HCT116 (cell line): Measurements from ENCODE around the gene EFS. TPM values are rescaled to one million over a fixed set of nuclear protein-coding genes. Genes with fewer than 3 reads are reported as not detected.

Experiments
- ATAC-seq: fragments of 200-7000 bp; cut with Tn5 transposase; 2 replicates; pipeline ENCODE4 v1.9.1; 2020; ENCODE audit warnings: mild to moderate bottlenecking, moderate library complexity
- BruUV-seq: library from RNA; stranded (reverse); fragments of 400-500 nt; replicated peaks from 2 replicates; lab custom pipeline; 2021; lab: Mats Ljungman, UMichigan
- CTCF ChIA-PET: fragments of 300-600 bp; sonication (Branson Sonifier 250); formaldehyde crosslinking; loops from one replicate; lab custom pipeline; 2021; ENCODE audit warnings: antibody characterized with exemption; lab: Charles Lee
- POLR2A ChIA-PET: fragments of 300-600, 350-600 bp; sonication (Branson Sonifier 250); formaldehyde crosslinking; loops from one replicate; lab custom pipeline; 2021; ENCODE audit warnings: antibody characterized with exemption; lab: Charles Lee
- RAD21 ChIA-PET, 2 experiments: fragments of 300-600 bp; sonication (Branson Sonifier 250); formaldehyde crosslinking; loops; one replicate each; lab custom pipeline; 2023; ENCODE audit warnings: low total read pairs in 2 of 2; ENCODE audit not compliant: uncharacterized antibody in 2 of 2, unreplicated experiment in 2 of 2, low non-redundant PET in 1 of 2; lab: Charles Lee
- DNase-seq: peaks from one replicate; pipeline ENCODE4 v3.0.0-alpha.2; 2010; ENCODE audit warnings: low read depth, low spot score
- H2AFZ ChIP-seq: fragments of 200-600 bp; shearing (Covaris generic), sonication (generic); 2 replicates; pipeline ENCODE4 v1.6.1; 2017; ENCODE audit warnings: low read depth, mixed run types, mixed read lengths, antibody characterized with exemption, low read length; ENCODE audit not compliant: poor library complexity, severe bottlenecking
- H3K27ac ChIP-seq: 2 replicates; pipeline ENCODE4 v1.5.1; 2012; ENCODE audit warnings: low read depth, low read length
- H3K27me3 ChIP-seq: fragments of 200-600 bp; sonication (generic); 2 replicates; pipeline ENCODE4 v1.6.1; 2016; ENCODE audit warnings: mixed run types, low read length, mixed read lengths; ENCODE audit not compliant: insufficient read depth
- H3K36me3 ChIP-seq, 2 experiments: fragments of 200-500 bp in 1 of 2; fragments of 200-600 bp in 1 of 2; sonication (Bioruptor generic) in 1 of 2; sonication (generic) in 1 of 2; 2 replicates each; pipeline versions ENCODE4 v1.5.1 to v1.6.1; 2014 to 2016; ENCODE audit warnings: low read length in 2 of 2, inconsistent platforms in 1 of 2, mixed read lengths in 1 of 2, mixed run types in 1 of 2; ENCODE audit not compliant: insufficient read depth in 2 of 2, control insufficient read depth in 1 of 2
- H3K4me1 ChIP-seq, 2 experiments: fragments of 200-600 bp in 1 of 2; sonication (generic) in 1 of 2; 2 replicates each; pipeline versions ENCODE4 v1.5.1 to v1.6.1; 2012 to 2017; ENCODE audit warnings: low read length in 2 of 2, inconsistent platforms in 1 of 2, mild to moderate bottlenecking in 1 of 2, mixed read lengths in 1 of 2, mixed run types in 1 of 2, moderate library complexity in 1 of 2; ENCODE audit not compliant: insufficient read depth in 2 of 2, control insufficient read depth in 1 of 2
- H3K4me2 ChIP-seq: fragments of 200-600 bp; sonication (generic); 2 replicates; pipeline ENCODE4 v1.6.1; 2017; ENCODE audit warnings: mixed run types, low read length, mixed read lengths
- H3K4me3 ChIP-seq, 2 experiments: fragments of 200-600 bp in 1 of 2; sonication (generic) in 1 of 2; replicated peaks in 1 of 2; 2 replicates each; pipeline ENCODE4 v1.5.1; 2011 to 2016; ENCODE audit warnings: low read length in 2 of 2, control low read depth in 1 of 2, low read depth in 1 of 2, mild to moderate bottlenecking in 1 of 2, mixed read lengths in 1 of 2, mixed run types in 1 of 2
- H3K79me2 ChIP-seq: fragments of 200-600 bp; sonication (generic); 2 replicates; pipeline ENCODE4 v1.6.1; 2017; ENCODE audit warnings: mild to moderate bottlenecking, mixed run types, low read length, moderate library complexity, mixed read lengths; ENCODE audit not compliant: insufficient read depth
- H3K9ac ChIP-seq: fragments of 200-600 bp; sonication (generic); 2 replicates; pipeline ENCODE4 v1.6.1; 2016; ENCODE audit warnings: low read length, mixed read lengths
- H3K9me2 ChIP-seq: fragments of 200-600 bp; sonication (generic), shearing (Covaris generic); 2 replicates; pipeline ENCODE4 v1.6.1; 2017; ENCODE audit warnings: mixed run types, mild to moderate bottlenecking, moderate library complexity; ENCODE audit not compliant: insufficient read depth
- H3K9me3 ChIP-seq, 2 experiments: fragments of 200-500 bp in 1 of 2; fragments of 200-600 bp in 1 of 2; sonication (Bioruptor generic) in 1 of 2; sonication (generic) in 1 of 2; 2 replicates each; pipeline ENCODE4 v1.6.1; 2014 to 2017; ENCODE audit warnings: low read length in 2 of 2, mixed read lengths in 2 of 2, inconsistent platforms in 1 of 2, low read depth in 1 of 2, mild to moderate bottlenecking in 1 of 2, mixed run types in 1 of 2, moderate library complexity in 1 of 2; ENCODE audit not compliant: control insufficient read depth in 1 of 2, insufficient read depth in 1 of 2
- H4K20me1 ChIP-seq: fragments of 200-600 bp; sonication (generic), shearing (Covaris generic); 2 replicates; pipeline ENCODE4 v1.6.1; 2017; ENCODE audit warnings: mixed run types, mild to moderate bottlenecking, moderate library complexity; ENCODE audit not compliant: insufficient read depth
- CEBPB ChIP-seq: IDR thresholded peaks from 2 replicates; pipeline ENCODE4 v1.6.1; 2012; ENCODE audit warnings: low read depth
- ELF1 ChIP-seq: IDR thresholded peaks from 2 replicates; pipeline ENCODE4 v1.6.1; 2012; ENCODE audit warnings: low read depth, borderline replicate concordance
- EZH2phosphoT487 ChIP-seq: fragments of 200-600 bp; IDR thresholded peaks from 2 replicates; pipeline ENCODE4 v1.6.1; 2018; ENCODE audit warnings: antibody characterized with exemption, borderline replicate concordance
- FOSL1 ChIP-seq: IDR thresholded peaks from 2 replicates; pipeline ENCODE4 v1.6.1; 2012; ENCODE audit warnings: low read depth
- JUND ChIP-seq: IDR thresholded peaks from 2 replicates; pipeline ENCODE4 v1.6.1; 2012
- RAD21 ChIP-seq: IDR thresholded peaks from 2 replicates; pipeline ENCODE4 v1.6.1; 2012; ENCODE audit warnings: low read depth, mild to moderate bottlenecking
- SP1 ChIP-seq: IDR thresholded peaks from 2 replicates; pipeline ENCODE4 v1.6.1; 2012; ENCODE audit warnings: low read depth
- SRF ChIP-seq: IDR thresholded peaks from 2 replicates; pipeline ENCODE4 v1.6.1; 2012; ENCODE audit warnings: low read depth
- ZFX ChIP-seq: fragments of 450-650 bp; IDR thresholded peaks from 2 replicates; pipeline ENCODE4 v1.6.1; 2017
- ZNF274 ChIP-seq: fragments of 200-500 bp; sonication (Bioruptor generic); IDR thresholded peaks from 2 replicates; pipeline ENCODE4 v1.6.1; 2014; ENCODE audit warnings: mild to moderate bottlenecking, low read depth, low read length, inconsistent platforms
- intact Hi-C: fragments of 100-400 bp; cut with micrococcal nuclease; formaldehyde crosslinking; loops from 2 replicates; pipeline ENCODE4 v1.10.0; 2022
- total RNA-seq: library from RNA; stranded (reverse); gene quantifications from one replicate; pipeline ENCODE4 v1.2.1, GENCODE V29; 2021; ENCODE audit not compliant: unreplicated experiment
- TF ChIP-seq, protein P1 (sequence below): IDR thresholded peaks from 2 replicates; pipeline ENCODE4 v1.6.1; 2011; ENCODE audit warnings: mild to moderate bottlenecking, low read length, moderate library complexity; ENCODE audit not compliant: insufficient replicate concordance; ENCODE audit errors: extremely low read depth
- TF ChIP-seq, protein P2 (sequence below): IDR thresholded peaks from 2 replicates; pipeline ENCODE4 v1.6.1; 2012; ENCODE audit warnings: low read depth
- TF ChIP-seq, protein P3 (sequence below): IDR thresholded peaks from 2 replicates; pipeline ENCODE4 v1.6.1; 2012
- TF ChIP-seq, protein P4 (sequence below): IDR thresholded peaks from 2 replicates; pipeline ENCODE4 v1.6.1; 2012

Gene EFS
- total RNA-seq, 1 experiment from 2014 or later = 0.10 TPM

DNA sequence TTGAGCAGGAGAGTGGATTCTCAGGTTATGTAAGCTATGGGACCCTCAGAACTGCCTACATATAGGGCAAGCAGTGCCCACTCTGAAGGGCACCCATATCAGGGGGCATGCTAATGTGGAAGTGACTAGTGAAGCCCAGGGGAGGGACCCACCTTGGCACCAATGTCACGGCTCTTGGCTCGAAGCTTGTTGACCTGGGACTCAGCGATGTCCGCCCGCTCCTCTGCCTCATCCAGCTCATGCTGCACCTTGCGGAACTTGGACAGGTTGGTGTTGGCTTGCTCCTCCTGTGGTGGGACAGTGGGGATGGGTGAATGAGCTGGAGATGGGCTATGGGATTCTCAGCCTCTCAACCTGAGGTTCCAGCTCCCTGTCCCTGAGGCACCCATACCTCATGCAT is 17.3 kb upstream of the EFS start:
- no peaks in the 10 kb centered on the region for H3K36me3 ChIP-seq
- no TSS peak for BruUV-seq
- H3K79me2 ChIP-seq = no peaks in the 10 kb centered on the region
- intact Hi-C loops = loop anchor here (5.0 kb wide), 1 partner anchor 260 kb away; no protein-coding TSS in a partner anchor
- H3K4me3 ChIP-seq = no peak overlapping the region
- H3K9ac ChIP-seq = no peak overlapping the region
- no peak overlapping the region for H2AFZ ChIP-seq
- H3K27me3 ChIP-seq = 0 out of 2 replicates have a peak, but pooled peaks cover 6% of the 10 kb centered on the region
- no peak for DNase-seq
- TF ChIP-seq ZNF274 (no peak), CEBPB (no peak), FOSL1 (no peak)
- no peaks in the 10 kb centered on the region for H3K4me1 ChIP-seq
- ATAC-seq = no peak
- H3K27ac ChIP-seq = no peak overlapping the region
- ChIA-PET RAD21 (no interaction called here), CTCF (interaction anchor here (1.0 kb wide), 1 partner anchor 262 kb away, joined by 3 read pairs; no protein-coding TSS in a partner anchor), POLR2A (no interaction called here)
- H3K9me3 ChIP-seq = no peaks in the 10 kb centered on the region
- no peak overlapping the region for H3K4me2 ChIP-seq
- no peaks in the 10 kb centered on the region for H3K9me2 ChIP-seq
- no peaks in the 10 kb centered on the region for H4K20me1 ChIP-seq

DNA sequence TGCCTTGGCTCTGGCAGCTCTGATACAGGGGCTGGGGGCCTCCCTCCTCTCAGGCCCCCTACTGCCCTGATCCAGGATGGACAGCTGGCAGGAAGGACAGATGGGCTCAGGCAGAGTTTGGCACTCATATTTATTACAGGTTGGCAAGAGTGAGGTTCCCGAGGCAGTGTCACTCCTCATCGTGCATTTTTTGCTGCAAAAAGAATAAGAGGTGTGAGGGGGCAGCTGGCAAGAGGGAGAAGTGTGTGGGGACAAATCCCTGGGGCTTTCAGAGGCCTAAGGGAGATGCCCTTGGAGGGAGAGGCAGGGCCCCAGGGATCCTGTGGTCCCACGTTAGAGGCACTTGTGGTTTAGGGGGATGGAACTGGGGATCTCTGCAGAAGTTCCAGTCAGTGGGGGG is 16.9 kb upstream of the EFS start:
- TF ChIP-seq FOSL1 = no peak
- no peak for TF ChIP-seq ELF1
- no peak for TF ChIP-seq ZNF274
- TF ChIP-seq, protein P1, sequence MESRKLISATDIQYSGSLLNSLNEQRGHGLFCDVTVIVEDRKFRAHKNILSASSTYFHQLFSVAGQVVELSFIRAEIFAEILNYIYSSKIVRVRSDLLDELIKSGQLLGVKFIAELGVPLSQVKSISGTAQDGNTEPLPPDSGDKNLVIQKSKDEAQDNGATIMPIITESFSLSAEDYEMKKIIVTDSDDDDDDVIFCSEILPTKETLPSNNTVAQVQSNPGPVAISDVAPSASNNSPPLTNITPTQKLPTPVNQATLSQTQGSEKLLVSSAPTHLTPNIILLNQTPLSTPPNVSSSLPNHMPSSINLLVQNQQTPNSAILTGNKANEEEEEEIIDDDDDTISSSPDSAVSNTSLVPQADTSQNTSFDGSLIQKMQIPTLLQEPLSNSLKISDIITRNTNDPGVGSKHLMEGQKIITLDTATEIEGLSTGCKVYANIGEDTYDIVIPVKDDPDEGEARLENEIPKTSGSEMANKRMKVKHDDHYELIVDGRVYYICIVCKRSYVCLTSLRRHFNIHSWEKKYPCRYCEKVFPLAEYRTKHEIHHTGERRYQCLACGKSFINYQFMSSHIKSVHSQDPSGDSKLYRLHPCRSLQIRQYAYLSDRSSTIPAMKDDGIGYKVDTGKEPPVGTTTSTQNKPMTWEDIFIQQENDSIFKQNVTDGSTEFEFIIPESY = no peak
- no peak for TF ChIP-seq JUND
- no peak for TF ChIP-seq EZH2phosphoT487
- TF ChIP-seq, protein P2, sequence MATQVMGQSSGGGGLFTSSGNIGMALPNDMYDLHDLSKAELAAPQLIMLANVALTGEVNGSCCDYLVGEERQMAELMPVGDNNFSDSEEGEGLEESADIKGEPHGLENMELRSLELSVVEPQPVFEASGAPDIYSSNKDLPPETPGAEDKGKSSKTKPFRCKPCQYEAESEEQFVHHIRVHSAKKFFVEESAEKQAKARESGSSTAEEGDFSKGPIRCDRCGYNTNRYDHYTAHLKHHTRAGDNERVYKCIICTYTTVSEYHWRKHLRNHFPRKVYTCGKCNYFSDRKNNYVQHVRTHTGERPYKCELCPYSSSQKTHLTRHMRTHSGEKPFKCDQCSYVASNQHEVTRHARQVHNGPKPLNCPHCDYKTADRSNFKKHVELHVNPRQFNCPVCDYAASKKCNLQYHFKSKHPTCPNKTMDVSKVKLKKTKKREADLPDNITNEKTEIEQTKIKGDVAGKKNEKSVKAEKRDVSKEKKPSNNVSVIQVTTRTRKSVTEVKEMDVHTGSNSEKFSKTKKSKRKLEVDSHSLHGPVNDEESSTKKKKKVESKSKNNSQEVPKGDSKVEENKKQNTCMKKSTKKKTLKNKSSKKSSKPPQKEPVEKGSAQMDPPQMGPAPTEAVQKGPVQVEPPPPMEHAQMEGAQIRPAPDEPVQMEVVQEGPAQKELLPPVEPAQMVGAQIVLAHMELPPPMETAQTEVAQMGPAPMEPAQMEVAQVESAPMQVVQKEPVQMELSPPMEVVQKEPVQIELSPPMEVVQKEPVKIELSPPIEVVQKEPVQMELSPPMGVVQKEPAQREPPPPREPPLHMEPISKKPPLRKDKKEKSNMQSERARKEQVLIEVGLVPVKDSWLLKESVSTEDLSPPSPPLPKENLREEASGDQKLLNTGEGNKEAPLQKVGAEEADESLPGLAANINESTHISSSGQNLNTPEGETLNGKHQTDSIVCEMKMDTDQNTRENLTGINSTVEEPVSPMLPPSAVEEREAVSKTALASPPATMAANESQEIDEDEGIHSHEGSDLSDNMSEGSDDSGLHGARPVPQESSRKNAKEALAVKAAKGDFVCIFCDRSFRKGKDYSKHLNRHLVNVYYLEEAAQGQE = no peak
- TF ChIP-seq SP1 = no peak
- TF ChIP-seq, protein P3, sequence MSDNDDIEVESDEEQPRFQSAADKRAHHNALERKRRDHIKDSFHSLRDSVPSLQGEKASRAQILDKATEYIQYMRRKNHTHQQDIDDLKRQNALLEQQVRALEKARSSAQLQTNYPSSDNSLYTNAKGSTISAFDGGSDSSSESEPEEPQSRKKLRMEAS = no peak
- TF ChIP-seq, protein P4, sequence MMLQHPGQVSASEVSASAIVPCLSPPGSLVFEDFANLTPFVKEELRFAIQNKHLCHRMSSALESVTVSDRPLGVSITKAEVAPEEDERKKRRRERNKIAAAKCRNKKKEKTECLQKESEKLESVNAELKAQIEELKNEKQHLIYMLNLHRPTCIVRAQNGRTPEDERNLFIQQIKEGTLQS = no peak
- TF ChIP-seq ZFX = no peak
- TF ChIP-seq SRF = no peak
- TF ChIP-seq CEBPB = no peak
- TF ChIP-seq RAD21 = no peak
- TF ChIP-seq, all 23 proteins: peak for 0
- Histone ChIP-seq H3K27ac (no peak overlapping the region), H3K9me2 (no peaks in the 10 kb centered on the region), H2AFZ (no peak overlapping the region), H3K79me2 (no peaks in the 10 kb centered on the region), H3K4me1 (no peaks in the 10 kb centered on the region), H4K20me1 (no peaks in the 10 kb centered on the region), H3K27me3 (0 out of 2 replicates have a peak, but pooled peaks cover 6% of the 10 kb centered on the region), H3K4me2 (no peak overlapping the region), H3K9me3 (no peaks in the 10 kb centered on the region), H3K9ac (no peak overlapping the region), H3K4me3 (no peak overlapping the region), H3K36me3 (no peaks in the 10 kb centered on the region)
- no TSS peak for BruUV-seq
- POLR2A ChIA-PET = no interaction called here
- ATAC-seq (no peak), DNase-seq (no peak)
- CTCF ChIA-PET = interaction anchor here (1.0 kb wide), 1 partner anchor 261 kb away, joined by 3 read pairs; no protein-coding TSS in a partner anchor
- intact Hi-C loops = loop anchor here (5.0 kb wide), 1 partner anchor 260 kb away; no protein-coding TSS in a partner anchor
- RAD21 ChIA-PET = no interaction called here
